GM21360 (cell line): ENCODE measurements around the gene COL19A1.

Experiments used
- ATAC-seq: cut with Tn5 transposase; IDR thresholded peaks from one replicate; pipeline ENCODE4 v1.9.1; 2021; ENCODE audit warnings: mild to moderate bottlenecking, moderate library complexity; ENCODE audit not compliant: unreplicated experiment

Gene COL19A1

DNA sequence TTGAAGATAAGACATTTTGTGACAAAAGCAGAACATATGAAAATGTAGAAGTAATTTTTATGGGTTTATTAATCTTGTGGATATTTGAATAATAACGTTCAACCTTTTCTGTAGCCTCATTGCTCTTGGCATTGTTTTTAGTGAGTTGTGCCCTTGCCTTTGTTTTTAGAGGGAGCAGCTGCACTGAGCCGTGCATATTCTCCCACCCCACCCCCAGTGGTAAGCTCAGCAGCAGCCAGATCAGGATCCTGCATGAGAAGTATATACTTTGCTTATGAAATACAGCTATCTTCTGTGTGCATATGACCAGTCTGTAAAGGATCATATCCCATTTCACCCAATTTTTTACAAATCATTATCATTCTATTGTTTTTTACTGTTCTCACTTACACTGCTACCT is 252.3 kb downstream of the COL19A1 start:
- ATAC-seq: no peak

DNA sequence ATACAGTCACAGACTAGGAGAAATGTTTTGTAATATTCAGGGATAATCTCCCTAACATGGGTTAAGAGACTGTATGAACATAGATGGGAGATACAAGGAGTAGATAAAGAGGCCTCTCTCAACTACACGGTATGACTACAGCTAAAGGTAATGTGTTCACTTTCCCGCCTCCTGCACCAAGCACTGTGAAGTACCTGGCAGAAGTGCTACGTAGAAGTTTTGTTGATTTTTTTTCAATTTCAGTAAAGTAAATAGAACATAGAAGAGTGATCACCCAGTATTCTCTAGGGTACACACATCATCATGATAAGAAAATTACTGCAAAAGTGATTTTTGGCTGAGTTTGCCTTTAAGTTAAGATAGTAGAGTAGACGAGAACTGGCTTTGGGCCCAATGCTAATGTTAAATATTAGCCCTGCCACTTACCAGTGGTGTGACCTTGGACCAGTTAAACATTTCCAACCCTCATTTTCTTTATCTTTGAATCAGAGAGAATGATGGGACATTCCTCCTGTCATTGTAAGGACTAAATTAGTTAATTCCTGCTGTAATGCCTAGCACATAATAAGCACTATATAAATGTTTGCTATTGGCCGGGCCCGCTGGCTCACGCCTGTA is 253.0 kb downstream of the COL19A1 start:
- no peak for ATAC-seq

DNA sequence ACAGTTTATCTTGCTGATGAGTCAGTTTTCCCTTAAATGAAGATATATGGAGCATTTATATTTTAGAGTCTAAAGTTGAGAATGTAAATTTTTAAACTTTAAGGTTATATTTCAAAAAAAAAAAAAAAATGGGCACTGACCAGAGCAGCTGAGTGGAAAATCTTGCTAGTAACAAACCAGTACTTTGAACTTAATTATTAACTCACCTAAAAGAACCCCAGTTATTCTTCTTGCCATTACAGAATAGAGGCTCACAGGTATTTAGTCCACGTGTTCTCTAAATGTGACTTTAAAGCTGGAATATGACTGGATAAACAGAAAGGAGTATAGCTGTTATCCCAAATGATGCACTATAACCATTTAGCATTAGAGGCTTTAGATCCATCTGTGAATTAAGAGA is 258.1 kb downstream of the COL19A1 start:
- no peak for ATAC-seq

DNA sequence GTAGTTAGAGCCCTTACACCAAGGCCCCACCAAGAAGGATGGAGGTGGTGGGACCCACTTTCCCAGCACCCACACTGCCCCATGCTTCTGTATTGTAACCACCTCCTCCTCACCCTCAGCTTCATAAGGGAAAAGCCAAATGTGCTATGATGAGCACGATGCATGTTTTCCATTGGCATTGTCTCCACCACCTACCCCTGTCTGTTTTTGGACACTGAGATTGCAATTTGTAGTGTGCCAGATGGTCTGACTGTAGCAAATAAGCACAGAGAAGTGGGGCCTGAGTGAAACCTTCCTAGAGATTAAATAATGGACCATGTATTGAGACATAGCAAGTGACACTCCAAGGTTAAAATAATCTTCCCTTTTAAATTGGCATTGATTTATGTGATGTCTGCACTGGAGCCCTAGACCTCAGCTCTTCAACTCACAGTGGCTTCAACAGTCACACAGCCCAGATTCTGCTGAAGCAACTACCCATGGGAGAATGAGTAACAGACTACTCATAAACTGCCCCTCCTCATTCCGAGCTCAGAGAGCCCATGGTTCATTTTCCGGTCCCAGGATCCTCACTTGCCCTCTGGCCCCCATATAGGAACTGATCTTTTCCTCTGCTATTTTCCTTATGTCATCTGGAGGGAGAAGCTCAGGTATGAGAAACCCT is 258.7 kb downstream of the COL19A1 start:
- no peak for ATAC-seq

DNA sequence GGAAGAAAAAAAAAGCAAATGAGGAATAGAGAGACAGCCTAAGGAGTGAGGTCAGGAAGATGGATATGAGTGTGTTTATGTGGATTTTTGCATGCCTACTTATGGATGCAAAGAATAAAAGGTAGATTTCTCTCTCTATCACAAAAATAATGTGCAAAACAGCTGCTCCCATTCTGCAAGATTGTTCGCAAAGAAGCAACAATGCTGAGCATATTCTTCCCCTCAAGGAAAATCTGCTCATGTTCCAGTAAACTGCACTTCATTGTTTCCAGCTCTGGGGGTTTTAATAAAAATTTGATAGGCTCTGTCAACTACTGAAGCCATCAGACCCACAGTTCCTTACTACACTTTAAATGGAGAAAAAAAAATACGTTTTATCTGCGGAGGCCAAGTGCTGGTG is 259.2 kb downstream of the COL19A1 start:
- no peak for ATAC-seq

DNA sequence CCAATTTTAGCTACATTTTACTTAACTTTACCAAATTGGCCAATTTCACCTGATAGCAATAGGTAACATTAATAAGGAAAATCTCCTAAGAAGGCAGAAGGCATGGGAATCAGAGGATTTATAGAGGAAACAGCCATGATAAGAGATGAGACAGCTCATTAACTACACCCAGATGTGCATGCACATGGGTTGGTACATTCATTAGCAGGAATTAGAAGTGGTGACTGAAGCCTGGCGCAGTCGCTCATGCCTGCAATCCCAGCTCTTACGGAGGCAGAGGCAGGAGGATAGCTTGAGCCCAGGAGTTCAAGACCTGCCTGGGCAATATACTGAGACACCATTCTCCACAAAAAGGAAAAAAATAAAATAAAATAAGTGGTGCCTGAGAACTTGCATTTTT is 263.0 kb downstream of the COL19A1 start:
- ATAC-seq: no peak

DNA sequence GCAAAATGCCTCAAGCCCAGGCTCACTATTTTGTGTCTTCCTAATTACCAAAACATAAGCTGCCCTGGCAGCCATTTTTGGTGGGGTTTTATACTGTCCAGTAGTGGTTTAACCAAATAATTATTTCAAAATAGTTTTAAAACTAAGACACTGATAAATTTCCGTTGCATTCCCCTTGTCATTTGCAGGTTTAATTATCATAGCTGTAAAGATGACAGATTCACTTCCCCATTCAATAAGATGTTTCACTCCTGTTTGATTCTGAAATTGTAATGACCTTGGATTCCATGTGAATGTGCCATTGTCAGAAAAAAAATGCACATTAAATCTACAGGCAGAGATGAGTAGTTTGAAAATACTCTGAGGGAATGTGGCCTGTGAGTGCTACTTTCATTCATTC is 264.5 kb downstream of the COL19A1 start:
- ATAC-seq: peak; percentile 16

DNA sequence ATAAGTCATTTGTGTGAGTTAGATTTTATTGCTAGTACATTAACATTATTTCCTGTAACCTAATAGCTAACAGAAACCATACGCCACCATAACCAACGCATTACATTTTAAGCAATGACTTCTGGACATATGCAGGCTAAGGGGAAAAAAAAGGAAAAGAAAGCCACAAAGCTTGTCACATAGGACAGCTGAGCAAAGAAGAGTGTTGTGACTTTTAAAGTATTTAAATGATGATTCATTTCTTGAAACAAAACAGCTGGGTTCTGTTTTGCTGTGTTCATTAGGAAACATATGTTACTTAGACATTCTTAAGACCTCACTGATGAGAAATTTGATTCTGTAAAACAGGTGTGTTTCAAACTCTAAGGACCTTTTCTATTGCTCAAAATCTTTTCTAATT is 265.2 kb downstream of the COL19A1 start:
- peak; percentile 87 for ATAC-seq

DNA sequence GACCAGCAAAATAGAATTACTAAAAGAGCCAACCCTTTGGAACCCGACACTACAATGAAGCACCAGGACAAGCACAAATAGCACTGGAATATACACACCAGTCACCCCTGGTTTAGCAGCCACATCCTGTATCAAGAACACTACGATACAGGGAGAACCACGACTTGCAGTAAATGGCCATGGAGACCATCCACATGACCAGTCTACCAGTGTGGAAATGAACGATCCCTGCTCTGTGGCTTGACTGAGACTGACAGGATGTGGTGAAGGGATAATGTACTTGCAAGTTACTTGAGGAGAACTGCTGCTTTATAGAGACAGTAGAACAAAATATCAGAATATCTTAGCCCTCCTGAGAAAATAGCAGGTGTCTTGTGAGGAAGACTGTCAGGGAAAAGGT is 266.9 kb downstream of the COL19A1 start:
- no peak for ATAC-seq

DNA sequence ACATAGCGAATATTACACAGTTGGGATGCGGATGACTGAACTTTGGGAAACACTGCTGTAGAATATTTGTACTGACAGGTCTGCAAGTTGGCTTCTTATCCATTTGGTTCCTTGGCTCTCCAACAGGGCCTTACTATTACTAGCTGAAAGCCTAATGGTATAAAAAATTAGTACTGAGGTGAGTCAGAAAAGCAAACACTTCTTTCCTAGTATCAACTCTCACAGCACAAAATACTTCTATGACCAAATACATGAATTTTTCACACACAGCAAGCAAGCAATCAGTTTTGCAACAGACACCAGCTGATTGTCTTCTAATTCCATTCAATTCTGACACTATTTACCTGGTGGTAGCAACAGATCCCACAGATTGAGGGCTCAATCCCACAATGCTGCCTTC is 268.2 kb downstream of the COL19A1 start:
- no peak for ATAC-seq

DNA sequence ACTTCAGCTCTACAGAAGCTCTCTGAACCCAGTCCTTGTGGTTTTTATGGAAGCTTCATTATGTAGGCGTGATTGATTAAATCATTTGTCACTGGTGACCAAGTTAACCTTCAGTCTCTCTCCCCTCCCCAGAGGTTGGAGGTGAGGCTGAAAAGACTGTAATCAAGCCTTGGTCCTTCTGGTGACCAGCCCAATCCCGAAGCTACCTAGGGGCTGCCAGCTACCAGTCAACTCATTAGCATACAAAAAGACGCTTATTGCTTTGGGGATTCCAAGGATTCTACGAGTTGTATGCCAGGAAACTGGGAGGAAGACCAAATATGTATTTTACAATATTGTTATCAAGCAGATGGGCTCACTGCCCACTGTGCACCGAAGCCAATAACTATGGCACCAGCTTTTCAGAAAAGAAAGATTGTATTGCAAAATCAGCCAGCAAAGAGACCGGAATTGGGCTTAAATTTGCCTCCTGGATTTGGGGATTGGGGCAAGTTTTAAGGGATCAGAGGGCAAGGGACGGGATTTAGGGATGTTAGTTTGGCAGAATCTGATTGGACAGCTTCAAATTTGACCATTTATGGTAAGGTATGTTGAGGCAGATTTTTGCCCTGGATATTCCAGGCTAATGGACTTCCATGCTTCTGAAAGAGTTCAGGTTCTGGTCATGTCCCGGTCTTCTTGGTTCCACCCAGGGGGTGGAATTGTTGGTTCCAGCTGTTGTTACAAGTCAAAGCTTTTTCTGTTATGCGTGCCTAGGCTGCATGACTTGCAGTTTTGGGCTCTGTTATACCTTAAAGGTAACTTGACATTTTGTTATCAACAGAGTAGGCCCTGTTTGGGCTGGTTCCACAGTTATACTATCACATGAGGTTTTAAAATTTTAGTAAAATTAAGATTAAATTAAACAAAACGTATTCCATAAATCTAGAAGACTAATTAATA is 269.1 kb downstream of the COL19A1 start:
- no peak for ATAC-seq

DNA sequence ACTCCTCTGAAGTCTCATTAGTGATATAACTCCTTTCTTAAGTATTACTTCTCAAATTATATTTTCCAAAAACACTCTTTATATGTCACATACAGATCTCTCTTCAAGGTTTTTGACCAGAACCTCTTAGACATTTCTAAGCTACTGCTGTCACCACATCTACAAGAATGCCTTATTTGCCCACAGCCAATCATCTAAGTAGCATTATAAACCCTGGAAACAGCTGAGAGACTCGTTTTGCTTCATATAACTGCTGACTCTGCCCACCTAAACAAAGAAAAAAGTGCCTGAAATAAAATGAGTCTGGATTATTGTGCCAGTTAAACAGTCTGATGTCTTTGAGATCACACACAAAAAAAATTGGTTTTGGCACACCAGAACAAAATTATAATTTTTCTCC is 270.6 kb downstream of the COL19A1 start:
- ATAC-seq: no peak

DNA sequence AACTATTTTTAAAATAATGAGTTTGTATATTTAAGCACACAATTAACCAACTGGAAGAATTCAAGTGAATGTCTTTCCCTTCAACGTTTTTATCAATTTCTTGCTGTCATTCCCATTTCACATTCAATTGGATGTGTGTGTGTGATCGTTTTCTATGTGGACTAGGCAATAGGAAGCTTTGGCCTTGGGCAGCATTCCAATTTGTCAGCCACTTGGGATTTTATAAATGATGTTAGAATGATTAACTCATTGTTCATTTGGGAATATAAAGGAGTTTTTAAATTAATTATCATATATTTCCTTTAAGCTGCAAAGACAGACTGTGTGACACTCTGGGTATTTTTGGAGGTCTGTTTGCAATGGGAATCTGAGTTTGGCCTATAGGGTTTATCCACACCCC is 274.1 kb downstream of the COL19A1 start:
- no peak for ATAC-seq

DNA sequence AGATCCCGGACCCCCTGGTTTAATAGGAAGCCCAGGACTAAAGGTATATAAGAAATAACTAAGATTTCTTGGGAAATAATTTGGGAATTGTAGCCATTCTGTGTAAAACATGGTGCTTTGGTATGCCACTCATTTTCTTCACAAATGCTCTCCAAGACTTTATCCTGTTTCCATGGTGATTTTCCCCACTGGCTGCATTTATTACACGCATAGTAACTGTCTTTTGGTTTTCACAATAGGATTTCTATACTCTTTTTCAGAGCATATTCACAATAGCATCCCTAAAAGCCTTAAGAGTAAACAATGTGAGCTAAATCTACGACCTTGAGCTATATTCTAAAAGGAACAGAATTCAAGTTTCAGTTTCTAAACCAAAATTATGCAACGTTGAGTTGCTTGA is 275.7 kb downstream of the COL19A1 start:
- no peak for ATAC-seq

DNA sequence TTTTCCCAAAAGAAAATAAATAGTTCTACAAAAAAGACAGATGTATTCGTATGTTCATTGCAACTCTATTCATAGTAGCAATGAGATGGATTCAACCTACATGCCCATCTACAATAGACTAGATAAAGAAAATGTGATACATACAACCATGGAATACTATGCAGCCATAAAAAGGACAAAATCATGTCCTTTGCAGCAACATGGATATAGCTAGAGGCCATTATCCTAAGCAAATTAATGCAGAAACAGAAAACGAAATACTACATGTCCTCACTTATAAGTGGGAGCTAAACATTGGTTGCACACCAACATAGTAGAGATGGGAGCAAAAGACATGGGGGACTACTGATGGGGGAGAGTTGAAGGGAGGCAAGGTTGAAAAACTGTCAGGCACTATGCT is 278.8 kb downstream of the COL19A1 start:
- no peak for ATAC-seq

DNA sequence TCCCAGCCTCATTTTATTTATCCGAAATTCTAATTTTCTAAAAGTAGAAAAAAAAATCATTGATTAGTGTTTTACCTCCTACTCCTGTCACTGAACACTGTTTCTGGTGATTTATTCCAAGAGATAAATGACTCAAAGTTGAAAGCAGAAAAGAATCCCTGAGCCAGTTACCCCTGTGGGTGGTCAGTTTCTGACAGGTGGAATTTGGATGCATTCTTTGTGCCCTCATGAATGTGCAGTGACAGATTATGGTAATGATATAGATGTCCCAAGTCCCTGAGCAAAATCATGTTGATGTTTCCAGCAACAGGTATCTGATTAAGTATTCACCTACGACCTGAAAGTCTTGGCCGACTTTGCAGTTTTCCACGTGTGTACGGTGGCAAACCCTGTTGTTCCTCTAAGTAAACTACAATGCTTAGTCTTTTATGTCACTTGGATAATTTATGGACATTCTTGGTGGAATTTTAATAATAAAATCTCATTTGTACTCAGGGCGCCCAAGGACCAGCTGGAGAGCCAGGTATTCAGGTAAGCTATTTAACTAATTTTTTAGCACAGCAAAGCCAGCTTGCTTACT is 282.9 kb downstream of the COL19A1 start:
- ATAC-seq: no peak

DNA sequence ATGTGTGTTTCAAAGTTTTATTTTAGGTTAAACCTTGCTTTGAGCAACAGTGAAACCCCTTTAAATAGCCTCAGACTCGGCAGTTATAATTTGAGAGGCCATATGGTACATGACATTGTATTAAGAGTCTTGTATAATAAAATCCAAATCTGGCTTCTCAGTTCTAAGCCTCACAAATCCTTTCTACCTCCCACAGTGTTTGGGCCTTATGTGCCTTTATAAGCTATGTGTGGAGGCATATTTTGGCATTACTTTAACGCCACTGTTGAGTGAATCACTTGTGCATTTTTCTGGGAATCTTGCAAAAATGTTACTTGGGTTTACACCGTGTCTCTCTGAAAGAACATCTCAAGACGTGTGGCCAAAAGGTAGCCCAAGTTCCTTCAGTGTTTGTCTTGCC is 284.2 kb downstream of the COL19A1 start:
- no peak for ATAC-seq

DNA sequence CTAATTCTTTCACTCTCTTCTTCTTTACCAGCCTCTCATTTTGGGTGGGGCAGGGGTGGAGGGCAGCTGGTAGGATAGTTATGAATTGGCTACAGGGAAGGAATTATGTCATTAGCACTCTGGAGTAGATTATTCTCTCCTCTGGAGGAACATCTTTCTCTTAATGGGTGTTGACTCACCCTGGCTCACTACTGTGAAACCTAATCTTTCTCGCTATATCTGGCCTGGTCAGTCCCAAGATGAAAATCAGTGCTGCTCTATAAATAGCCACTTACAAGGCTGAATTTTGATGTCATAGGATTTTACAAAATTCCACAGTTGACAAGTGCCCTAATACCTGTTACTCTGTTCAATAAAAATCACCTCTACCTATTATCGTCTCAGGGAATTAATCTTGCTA is 285.3 kb downstream of the COL19A1 start:
- ATAC-seq: no peak

DNA sequence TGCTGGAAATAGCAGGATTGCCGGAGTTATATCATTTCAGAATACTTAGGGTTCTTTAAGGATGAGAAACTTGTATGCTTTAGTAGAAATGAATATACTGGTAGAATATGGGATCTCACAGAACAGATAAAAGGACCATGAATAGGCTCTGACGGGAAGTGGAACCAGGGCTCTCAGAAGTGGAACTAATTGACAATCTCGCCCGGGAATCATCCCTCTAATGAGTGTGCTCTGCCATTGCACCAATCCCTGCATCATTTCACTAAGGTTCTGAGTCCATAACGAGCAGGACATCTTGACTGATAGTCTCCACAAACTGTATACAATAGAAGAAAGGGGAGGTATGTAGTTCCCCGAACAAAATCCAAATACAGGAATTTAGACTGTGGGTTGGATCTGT is 286.4 kb downstream of the COL19A1 start:
- no peak for ATAC-seq

DNA sequence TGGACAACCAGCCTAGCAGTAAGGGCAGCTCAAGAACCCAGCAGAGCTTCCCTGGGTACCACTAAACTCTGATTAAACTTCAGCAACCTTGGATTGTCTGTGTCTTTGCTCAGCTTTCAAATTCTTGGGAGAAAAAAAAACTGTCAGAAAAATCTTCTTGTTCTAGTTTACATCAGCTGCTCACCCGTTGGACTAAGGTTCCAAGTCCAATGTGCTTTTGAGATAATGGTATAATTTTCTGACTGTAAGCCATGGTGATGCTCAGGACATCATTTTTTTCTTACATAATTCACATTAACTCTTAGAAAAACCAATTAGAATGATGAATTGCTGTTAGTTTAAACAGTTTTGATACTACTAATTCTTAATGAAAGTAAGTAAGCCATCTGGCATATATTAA is 290.7 kb downstream of the COL19A1 start:
- ATAC-seq: no peak

DNA sequence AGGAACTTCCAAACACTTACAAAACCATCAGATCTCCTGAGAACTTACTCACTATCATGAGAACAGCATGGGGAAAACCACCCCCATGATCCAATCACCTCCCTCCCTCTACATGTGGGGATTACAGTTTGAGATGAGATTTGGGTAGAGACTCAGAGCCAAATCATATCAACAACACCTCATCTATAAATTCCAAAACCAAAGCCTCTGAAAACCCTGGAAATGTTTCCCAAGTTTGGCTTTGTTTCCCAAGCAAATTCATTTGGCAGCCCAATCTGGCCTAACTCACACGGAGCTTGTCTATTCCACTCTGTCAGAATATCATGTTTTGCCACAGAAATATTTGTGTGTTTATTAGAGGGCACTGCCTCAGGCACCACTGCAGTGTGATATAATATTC is 293.9 kb downstream of the COL19A1 start:
- no peak for ATAC-seq

DNA sequence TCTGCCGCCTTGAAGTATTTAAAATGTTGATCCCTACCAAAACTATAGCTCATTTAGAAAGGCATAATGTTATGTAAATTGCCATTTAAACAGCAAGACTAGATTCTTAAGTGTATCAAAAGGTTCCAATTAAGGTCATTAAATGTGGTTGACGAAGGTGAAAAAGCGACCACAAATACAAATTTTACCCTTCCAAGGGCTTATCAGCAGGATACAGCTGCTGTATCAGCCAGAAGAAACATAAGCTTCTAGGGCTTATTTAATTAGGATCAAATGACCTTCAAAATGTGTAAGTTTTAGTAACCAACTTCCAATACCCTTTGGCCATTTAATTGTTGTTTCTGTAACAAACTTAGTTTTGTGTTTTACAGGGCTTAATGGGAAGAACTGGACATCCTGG is 296.6 kb downstream of the COL19A1 start:
- ATAC-seq: no peak
